ENCODE measurements around the gene MAN1C1.

GRCh38 chr1:25631750-25632485 is 15.3 kb downstream of the MAN1C1 start:
- TF ChIP-seq, protein P1, sequence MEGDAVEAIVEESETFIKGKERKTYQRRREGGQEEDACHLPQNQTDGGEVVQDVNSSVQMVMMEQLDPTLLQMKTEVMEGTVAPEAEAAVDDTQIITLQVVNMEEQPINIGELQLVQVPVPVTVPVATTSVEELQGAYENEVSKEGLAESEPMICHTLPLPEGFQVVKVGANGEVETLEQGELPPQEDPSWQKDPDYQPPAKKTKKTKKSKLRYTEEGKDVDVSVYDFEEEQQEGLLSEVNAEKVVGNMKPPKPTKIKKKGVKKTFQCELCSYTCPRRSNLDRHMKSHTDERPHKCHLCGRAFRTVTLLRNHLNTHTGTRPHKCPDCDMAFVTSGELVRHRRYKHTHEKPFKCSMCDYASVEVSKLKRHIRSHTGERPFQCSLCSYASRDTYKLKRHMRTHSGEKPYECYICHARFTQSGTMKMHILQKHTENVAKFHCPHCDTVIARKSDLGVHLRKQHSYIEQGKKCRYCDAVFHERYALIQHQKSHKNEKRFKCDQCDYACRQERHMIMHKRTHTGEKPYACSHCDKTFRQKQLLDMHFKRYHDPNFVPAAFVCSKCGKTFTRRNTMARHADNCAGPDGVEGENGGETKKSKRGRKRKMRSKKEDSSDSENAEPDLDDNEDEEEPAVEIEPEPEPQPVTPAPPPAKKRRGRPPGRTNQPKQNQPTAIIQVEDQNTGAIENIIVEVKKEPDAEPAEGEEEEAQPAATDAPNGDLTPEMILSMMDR (IDR thresholded peaks at IDR 0.05), result no peak
- TF ChIP-seq GABPB1 (CRISPR knock-in tag; IDR thresholded peaks at IDR 0.05), result no peak

All from WTC11 (cell line).